T-helper 1 cell treated with Interleukin-12 subunit alpha and Interleukin-12 subunit beta and Interleukin-4 antibody, amounts not matched to agents 30 ng/mL and 1 ng/mL, for 36 hours (primary cell): Measurements from ENCODE around the gene FHIP1B. TPM values are rescaled to one million over a fixed set of nuclear protein-coding genes. Genes with fewer than 3 reads are reported as not detected.

Experiments used
- intact Hi-C: fragments of 100-400 bp; cut with micrococcal nuclease; formaldehyde crosslinking; loops from one replicate; pipeline ENCODE4 v1.15.1; 2024
- total RNA-seq: library from RNA; stranded (reverse); gene quantifications from 2 replicates; pipeline ENCODE4 v1.2.3, GENCODE V29; 2022

The FHIP1B gene
- total RNA-seq, 1 donor from 2014 or later, result 24.9 TPM

DNA sequence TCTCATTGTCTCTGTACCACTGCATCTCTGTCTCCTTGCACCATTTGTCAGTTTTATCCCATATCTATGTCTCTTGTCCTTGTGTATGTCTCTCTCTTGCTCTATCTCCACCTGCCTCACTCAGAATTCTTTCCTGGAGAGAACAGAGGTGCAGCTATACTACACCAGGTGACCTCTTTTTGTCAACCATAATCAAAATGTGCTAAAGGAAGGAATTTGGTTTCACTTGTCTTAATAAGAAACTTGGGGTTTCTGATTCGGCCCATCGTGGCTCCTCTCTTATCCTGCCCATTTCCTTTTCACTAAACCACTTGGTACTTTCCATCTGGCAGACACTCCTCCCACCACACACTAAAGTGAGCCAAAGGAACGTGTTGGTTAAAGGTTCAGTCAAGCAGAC lies 31.1 kb downstream of the FHIP1B start:
- intact Hi-C loops, result loop anchor here (1.0 to 2.0 kb wide), 2 partner anchors 31 to 117 kb away; partner anchors contain the start of genes CAVIN3 and FHIP1B

DNA sequence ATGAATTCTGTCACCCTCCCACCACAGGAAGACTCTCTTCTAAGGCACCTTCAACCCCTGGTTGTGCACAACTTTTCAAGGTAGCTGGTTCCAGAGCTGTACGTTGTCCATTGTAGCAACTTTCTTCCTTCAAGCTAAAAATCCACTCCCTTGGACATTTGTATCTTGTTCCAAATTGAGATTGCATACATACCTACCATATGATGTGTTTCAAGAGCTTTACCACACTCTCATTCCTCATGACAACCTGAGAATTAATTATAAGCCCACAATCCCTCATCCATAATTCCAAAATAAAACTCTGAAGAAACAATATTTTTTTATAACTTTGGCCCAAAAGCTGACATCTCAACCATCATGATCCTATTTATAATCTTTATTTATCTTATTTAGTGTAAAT lies 32.4 kb downstream of the FHIP1B start:
- intact Hi-C loops, result loop anchor here (2.0 kb wide), 1 partner anchor 119 kb away; the partner anchor contains the start of gene CAVIN3

DNA sequence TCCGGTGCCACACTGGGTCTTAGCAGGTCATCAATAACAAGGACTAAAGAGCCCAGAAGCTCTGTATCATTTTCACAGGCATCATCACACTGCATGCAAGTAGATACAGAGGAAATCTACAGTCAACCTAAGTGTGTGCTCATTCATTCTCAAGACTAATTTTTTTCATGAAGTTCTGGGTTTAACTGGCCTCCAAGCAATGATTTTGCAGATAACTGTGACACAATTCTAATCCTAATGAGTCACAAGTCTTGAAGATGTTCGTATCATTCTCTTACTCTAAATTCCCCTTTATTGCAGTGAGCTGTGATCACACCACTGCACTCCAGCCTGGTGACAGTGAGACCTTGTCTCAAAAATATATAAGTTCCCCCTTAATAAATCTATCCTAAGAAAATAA lies 33.0 kb downstream of the FHIP1B start:
- intact Hi-C loops, result no loop called here

DNA sequence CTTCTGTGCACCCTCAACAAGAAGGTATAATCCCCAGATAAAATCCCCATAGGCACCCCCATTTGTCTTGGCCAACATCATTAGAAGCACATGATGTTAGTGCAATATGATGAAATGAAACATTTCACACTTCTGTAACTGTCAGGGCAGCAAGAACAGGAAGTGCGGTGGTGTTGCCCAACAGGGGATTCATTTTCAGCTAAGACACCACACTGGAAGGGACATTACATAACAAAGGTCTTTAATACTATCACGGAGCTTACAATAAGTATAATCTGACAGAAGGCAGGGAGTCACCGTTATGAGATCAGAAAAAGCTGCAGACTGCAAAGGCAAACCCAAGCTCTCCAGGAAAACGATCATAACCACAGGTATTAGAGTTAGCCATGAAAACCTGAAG lies 33.5 kb downstream of the FHIP1B start:
- intact Hi-C loops, result no loop called here

DNA sequence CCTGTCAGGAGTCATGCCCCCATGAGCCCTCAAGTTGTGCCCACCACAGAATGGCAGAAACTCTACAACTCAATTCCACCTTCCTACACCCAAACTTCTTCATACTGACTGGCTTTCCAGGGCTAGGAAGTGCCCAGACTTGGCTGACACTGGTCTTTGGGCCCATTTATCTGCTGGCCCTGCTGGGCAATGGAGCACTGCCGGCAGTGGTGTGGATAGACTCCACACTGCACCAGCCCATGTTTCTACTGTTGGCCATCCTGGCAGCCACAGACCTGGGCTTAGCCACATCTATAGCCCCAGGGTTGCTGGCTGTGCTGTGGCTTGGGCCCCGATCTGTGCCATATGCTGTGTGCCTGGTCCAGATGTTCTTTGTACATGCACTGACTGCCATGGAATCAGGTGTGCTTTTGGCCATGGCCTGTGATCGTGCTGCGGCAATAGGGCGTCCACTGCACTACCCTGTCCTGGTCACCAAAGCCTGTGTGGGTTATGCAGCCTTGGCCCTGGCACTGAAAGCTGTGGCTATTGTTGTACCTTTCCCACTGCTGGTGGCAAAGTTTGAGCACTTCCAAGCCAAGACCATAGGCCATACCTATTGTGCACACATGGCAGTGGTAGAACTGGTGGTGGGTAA lies 35.1 kb downstream of the FHIP1B start, which contains the start of gene OR52W1:
TSS of gene OR52W1 (plus strand) at position 51 of the 637 bp plus-strand sequence. CDS start at position 51, 0 bp downstream.
- intact Hi-C loops, result no loop called here

DNA sequence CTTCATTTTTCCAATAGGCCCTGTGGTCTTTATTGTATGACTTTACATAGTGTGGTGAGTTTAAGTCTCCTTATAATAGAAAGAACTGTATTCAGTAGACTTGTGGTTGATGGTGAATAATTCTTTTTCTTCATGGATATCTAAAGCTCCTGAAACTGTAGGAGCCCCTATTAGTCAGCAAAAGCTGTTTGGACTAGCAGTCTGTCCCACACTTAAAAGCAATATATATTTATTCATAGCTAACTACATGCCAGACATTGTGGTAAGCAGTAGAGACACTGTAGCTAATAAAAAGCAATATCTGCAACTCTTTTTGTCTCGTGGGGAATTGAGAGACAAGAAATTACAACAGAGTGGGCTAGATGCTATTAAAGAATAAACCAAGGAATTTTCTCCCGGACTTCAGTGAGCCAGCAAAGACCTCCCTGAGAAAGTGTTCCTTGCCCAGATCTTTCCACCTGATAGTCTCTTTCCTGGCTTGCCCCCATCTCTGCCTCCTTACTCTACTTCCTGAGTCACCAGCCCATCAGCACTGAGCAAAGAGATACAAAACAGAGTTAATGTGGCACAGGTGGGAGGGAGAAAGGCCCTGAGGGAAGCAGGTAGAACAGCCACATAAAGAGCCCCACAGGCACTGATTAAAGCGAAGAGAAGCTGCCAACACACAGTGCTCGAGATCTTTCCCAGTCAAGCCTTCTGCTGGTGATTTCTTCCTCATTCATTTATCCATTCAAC lies 36.8 kb downstream of the FHIP1B start:
- intact Hi-C loops, result no loop called here

DNA sequence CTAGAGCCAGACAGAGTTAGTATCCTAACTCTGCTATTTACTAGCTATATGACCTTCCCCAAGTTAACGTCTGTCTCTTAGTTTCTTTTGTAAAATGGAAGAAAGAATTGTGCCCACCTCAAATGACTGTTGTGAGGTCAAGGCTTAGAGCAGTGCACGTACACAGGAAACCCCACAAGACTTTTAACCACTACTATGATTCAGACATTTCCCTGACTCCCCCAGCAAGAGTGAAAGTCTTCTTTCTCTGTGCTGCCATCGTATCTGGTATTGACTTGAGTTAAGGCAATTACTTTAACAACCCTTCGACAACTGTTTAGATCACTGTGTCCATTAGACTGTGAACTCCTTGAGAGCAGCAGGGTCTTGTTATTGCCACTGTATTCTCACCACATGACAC lies 38.0 kb downstream of the FHIP1B start:
- intact Hi-C loops, result no loop called here

DNA sequence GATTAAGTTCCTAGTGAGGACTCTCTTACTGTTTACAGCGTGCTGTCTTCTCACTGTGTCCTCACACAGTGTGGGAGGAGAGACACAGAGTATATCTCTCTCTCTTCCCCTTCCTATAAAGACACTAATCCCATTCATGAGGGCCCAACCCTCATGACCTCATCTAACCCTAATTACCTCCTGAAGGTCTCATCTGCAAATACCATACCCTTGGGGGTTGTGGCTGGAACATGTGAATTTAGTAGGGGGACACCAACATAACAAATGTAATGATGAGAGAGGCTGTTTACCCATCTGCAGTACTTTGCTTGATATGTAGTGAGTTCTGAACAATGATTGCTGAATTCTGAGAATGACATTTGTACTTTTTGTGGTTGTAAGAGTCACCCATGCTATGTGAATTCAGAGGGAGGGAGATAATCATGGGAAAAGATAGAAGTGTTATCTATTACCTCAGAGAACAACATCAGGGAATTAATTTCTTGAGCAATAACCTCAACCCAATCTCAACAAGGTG lies 40.3 kb downstream of the FHIP1B start:
- intact Hi-C loops, result no loop called here

DNA sequence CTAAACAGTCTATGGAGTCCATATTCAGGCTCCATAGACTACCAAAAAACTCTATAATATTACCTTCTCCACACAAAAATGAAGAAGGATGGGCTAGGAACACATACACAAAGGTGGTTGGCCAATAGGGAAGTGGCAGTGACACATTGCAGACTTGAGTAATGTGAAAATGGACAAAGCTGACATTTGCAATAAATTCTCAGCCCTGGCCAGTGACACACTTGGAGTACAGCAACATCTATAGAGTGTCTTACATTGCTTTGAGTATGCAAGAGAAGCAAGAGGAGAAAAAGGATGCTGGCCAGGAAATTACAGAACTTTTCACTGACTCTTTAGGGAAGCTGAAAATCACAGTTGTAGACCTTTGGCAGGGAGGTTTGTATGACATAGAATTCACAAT lies 42.7 kb downstream of the FHIP1B start:
- intact Hi-C loops, result no loop called here

DNA sequence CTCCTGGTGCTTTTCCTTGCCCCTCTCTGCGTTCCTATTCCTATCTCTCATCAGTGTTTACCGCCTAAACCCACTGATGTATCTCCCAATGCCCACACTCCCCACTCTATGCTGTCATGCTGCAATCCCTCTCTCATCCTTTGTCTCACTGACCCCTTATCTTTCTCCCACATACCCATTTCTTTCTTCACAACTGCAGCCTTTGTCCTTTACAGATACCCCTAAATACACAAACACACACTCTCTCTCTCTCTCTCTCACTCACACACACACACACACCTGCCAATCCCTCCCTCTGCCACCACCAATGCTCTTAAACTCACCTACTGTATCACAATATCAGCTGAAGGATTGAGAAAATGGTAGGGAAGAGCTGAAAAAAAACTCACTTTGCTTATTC lies 59.0 kb downstream of the FHIP1B start:
- intact Hi-C loops, result no loop called here

DNA sequence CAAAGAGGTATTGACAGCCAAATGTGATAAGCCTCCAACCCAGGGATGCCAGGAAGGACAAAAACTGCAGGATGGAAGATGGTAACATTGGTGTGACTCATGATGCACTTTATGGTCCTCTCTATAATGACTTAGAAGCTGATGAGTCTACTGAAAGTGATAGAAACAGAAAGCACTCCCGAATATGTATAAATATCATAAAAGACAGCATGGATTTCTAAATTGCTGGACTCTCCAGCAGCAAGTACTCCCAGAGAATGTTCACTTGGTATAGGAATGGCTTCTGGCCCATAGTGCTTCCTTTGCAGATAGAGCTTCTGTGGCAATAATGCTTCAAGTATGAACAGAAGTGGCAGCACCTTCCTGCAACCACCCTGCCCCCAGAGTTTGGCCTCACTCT lies 64.2 kb downstream of the FHIP1B start, which contains the start of gene OR52B2:
TSS of gene OR52B2 (minus strand) at position 101 of the 400 bp plus-strand sequence. CDS start at position 101, 0 bp downstream.
- intact Hi-C loops, result no loop called here

Other genes with a start within 250 kb of the FHIP1B start
- gene OR52L1, start 247.7 kb downstream of the FHIP1B start, total RNA-seq, result not detected in 2 replicates
- gene OR56A4, start 227.7 kb downstream of the FHIP1B start, total RNA-seq, result not detected in 2 replicates
- not detected in 2 replicates for gene OR56A1, start 203.9 kb downstream of the FHIP1B start, total RNA-seq
- gene OR56B4, start 127.0 kb downstream of the FHIP1B start, total RNA-seq, result not detected in 2 replicates
- not detected in 2 replicates for gene OR52B2, start 64.3 kb downstream of the FHIP1B start, total RNA-seq
- gene OR52W1, start 35.4 kb downstream of the FHIP1B start, total RNA-seq, result not detected in 2 replicates
- gene C11orf42, start 29.1 kb downstream of the FHIP1B start, total RNA-seq, result not detected in 2 replicates
- 0.15 TPM in 1 of 2 replicates, not detected in the other for gene CNGA4, start 4.5 kb upstream of the FHIP1B start, total RNA-seq
- gene CCKBR, start 25.2 kb upstream of the FHIP1B start, total RNA-seq, result not detected in 2 replicates
- gene CAVIN3, start 85.9 kb upstream of the FHIP1B start, total RNA-seq, result 3.3 and 5.9 TPM in 2 replicates
- 50.9 and 52.6 TPM in 2 replicates for gene SMPD1, start 155.8 kb upstream of the FHIP1B start, total RNA-seq
- 45.5 and 46.9 TPM in 2 replicates for gene APBB1, start 184.5 kb upstream of the FHIP1B start, total RNA-seq
- gene HPX, start 206.4 kb upstream of the FHIP1B start, total RNA-seq, result 0.51 TPM in 1 of 2 replicates, not detected in the other
- 4.6 and 5.5 TPM in 2 replicates for gene TRIM3, start 239.3 kb upstream of the FHIP1B start, total RNA-seq
- 44.7 and 49.3 TPM in 2 replicates for gene ARFIP2, start 246.7 kb upstream of the FHIP1B start, total RNA-seq
- gene TIMM10B, start 246.9 kb upstream of the FHIP1B start, total RNA-seq, result 29.4 and 30.9 TPM in 2 replicates